HG03575 (cell line): ENCODE results near the gene DHFR.

Experiments
- ATAC-seq: cut with Tn5 transposase; IDR thresholded peaks from one replicate; pipeline ENCODE4 v1.9.1; 2021; ENCODE audit not compliant: unreplicated experiment, insufficient number of reproducible peaks, low FRiP score; ENCODE audit errors: extremely low read depth

The DHFR gene

DNA sequence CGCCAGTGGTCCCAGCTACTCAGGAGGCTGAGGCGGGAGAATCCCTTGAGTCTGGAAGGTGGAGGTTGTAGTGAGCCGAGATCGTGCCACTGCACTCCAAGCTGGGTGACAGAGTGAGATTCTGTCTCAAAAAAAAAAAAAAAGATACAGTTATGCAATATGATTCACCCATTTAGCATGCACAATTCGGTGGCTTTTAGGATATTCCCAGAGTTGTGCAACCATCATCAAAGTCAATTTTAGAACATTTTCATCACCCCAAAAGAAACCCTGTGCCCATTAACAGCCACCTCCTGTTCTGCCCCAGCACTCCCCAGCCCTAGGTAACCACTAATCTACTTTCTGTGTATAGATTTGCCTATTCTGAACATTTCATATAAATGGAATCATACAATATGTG lies 4.3 kb upstream of the DHFR start:
- no peak for ATAC-seq

DNA sequence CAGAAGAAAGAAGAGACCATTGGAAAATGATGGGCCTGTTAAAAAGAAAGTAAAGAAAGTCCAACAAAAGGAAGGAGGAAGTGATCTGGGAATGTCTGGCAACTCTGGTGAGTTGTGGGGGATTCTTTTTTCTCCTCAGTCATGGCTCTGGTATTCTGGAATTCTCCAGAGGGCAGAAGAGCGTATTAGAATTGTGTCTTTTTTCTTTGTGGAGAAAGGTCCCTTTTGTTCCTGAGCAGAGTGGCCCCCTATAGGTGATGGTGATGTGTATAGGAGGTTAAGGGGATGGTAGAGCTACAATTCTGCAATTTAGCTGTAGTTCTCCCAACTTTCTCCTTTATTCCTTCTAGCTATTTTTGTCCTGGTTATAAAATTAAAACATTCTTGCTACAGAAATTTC lies 1.6 kb upstream of the DHFR start:
- ATAC-seq, result no peak

DNA sequence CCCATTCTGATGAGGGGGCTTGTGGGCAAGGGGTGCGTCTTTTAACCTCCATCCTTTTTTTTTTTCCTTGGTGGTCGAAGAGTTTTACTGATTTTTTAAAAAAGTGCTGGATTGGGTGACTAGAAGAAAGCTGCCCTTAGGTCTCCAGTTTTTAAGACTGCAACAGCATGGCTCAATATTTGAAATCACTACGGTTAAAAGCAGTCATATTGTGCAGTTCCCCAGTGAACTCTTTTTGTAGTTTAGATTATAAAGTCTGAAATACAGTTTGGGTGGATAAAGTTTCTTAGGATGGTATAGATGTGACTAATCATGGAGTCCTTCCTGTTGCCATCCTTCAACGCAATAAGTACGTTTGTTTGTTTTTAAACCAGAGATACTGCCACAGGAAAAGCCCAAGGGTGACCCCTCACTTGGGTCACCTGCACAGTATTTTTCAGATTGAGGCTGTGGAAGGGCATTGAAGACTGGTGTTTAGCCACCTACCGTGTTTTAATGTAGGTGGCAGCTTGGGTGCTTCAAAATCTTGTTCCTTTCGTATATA lies 520 bp upstream of the DHFR start:
- no peak for ATAC-seq

DNA sequence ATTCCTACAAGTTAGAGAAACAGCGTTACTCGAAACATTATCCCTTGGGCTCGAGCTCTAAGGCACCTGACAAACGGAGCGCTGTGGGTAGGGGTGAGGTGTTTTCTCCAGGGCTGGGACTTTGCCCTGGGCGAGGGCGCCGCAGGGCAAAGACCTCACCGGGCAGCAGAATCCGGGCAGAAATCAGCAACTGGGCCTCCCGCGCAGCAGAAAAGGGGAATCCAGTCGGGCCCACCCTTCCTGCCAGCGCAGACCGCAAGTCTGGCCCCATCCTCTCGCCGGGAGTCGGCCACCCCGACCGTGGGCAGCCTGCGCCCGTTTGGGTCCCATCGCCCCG lies 761 bp downstream of the DHFR start:
- ATAC-seq, result no peak

DNA sequence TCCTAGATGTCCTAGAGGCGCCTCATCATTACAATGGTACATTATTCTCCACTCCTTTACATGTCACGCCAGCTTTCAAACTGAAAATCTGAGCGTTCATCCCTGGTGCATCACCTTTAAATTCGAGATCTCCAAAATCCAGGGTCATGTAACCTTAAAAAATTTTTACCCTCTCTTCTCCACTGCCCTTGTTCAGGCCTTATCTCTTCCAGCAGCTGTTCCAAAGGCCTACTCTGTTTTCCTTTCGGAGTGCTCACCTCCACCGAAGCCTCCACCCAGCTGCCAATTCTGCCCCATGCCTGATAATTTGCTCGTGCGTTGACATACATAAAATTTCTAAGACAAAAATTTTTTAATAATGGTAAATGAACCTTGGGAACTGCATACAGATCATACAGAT lies 1.3 kb downstream of the DHFR start:
- ATAC-seq, result no peak

DNA sequence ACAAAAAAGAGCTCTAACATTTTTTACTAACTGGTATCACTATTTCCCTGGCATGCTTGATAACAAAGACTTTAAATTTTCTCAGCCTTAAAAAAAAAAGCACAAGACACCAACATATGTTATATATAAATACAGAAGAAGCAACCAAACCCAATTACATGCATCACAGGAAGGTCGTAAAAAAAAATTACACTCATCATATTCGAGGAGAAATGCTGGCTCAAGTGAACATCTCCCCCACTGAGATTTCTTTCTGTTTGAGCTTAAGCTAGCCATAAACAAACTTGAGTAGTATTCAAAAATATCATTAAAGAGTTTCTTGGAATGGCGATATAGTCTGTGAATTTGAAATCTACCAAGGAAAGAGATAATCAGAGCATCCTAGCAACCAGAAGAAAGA lies 7.9 kb downstream of the DHFR start:
- ATAC-seq, result no peak

DNA sequence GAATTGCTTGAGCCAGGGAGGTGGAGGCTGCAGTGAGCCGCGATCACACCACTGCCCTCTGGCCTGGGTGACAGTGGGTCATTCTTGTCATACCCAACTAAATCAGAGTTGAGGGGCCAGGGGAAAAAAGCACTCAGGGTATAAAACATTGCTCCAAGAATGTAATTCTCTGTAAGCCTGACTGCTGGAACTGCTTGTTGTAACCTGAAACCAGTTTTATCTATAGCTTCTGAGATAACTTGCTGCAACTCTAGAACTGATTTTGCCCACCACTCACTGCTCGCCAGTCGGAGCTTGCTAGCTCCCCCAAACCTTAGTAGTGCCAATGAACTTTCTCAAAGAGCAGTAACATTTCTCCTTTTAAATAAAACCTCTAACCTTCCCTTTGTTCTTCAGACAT lies 9.9 kb downstream of the DHFR start:
- ATAC-seq, result no peak

DNA sequence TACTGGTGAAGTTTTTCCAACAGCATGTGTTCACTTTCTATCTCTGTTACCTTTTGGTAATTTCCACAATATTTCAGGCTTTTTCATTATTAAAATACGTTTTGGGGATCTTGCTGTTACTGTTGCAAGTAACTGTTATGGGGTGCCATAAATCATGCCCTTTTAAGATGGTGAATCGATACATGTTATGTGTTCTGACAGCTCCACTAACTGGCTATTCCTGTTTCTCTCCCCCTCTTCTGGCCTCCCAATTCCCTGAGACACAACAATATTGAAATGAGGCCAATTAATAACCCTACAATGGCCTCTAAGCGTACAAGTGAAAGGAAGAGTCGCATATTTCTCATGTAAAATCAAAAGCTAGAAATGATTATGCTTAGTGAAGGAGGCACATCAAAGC lies 13.4 kb downstream of the DHFR start:
- ATAC-seq, result no peak

DNA sequence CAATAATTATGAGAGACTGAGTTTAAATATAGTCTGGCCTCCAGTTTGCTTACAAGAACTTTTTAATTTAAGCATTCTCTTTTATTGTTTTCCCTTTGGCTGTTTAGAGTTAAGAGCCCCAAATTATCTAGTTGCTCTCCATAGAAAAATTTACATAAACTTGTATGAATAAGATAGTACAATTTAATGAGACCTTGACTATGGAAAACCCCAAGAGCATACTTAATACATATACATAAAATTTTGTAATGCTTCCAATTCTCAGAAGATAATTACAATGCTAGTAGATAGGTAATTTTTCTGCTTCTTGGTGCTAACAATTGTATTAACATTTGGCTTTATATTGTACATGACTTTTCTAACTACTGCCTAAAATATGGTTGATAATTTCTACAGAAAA lies 20.6 kb downstream of the DHFR start:
- ATAC-seq, result no peak

DNA sequence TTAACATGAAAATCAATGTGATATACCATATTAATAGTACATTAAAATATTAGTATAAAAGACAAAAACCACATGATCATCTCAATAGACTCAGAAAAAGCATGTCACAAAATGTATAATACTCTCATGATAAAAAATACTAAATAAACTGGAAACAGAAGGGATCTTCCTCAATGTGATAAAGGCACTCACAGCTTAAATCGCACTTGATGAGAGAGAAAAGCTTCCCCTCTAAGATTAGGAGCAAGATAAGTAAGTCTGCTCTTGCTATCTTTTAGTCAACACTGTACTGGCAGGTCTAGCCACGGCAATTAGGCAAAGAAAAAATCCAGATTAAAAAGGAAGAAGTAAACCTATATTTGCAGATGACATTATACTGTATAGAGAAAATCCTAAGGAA lies 22.1 kb downstream of the DHFR start:
- no peak for ATAC-seq

DNA sequence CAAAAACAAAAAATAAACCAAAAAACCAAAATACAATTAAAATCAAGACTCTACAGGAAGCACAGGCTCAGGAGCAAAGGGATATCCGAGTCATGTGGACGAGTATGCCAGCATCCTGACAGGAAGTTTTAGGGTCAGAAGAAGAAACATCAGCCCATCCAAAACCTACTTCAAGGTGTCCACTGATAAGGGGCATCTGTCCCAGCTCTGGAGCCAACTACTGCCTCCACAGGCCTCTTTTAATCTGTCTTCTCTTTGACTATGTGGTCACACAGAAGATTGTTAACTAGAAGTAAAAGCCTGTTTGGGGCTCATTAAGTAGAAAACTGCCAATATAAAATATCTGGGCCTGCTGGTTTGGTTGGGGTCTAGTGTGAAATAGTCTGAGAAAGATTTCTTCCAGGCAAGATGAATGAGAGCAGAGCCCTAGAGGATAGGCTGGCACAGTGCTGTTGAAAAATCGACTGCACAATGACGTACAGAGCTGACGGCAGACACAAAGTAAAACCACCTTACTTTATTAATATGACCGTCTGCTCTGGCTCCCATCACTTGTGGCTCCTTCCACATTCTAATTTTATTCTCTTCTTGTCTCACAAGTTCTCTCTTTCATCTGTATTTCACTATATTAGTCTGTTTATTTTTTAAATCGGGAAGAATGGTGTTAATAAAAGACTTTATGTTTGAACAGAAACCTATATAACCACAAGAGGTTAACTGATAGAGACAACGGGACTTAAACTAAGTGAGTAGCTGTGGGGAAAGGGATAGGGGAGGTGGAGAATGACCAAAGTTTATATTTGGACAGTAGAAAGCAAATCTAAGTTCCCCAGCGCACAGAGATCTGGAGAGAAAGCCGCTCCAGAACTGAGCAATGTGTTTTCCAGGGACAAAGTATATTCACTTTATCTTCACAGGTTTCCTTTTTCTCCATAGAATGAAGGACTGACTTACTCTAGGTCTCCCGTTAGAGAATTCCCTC lies 23.2 kb downstream of the DHFR start:
- ATAC-seq, result no peak

DNA sequence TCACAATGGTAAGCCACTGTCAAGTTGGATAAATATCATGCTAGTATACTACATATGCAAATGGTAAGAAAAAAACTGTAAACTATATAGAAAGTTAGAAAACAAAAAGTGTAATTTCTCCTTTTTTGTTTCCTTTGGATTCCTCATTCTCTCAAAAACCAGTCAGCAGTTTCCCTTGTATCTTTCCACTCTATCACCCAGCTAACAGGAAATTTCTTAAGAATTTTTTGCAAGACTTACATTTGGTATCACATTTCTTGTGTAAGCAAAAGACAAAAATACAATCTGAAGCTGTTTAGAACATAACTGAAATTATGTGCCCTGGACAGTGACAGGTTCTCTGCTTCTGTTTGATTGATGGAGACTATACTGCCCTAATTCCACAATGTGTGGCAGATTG lies 25.5 kb downstream of the DHFR start:
- no peak for ATAC-seq

DNA sequence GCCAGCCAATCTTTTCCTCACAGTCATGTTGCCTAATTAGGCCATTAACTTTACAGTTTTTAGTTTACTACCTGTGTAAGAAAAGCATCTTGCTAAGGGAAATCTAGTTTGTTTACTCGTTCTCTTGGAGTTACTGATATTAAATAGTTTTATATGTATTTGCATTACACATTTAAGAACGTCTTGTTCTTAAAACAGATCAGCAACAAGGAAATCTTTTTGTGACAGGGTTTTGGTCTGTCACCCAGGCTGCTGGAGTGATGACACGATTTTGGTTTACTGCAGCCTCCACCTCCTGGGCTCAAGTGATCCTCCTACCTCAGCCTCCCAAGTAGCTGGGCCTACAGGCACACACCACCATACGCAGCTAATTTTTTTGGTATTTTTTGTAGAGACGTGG lies 29.6 kb downstream of the DHFR start:
- no peak for ATAC-seq

DNA sequence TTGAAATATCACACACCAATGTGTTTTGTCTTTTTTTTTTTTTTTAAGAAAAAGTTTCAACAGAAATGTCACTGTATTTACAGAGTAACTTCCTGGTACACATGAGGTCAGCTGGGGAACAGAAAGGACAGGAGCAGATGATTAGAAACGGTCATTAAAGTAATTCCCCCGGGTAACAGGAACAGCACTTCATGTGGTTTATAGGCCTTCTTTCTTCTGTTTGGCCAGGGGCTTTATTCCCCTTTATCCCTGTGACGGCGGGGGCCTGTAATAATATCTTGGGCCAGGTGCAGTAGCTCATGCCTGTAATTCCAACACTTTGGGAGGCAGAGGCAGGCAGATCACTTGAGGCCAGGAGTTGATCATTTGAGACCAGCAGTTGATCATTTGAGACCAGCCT lies 30.8 kb downstream of the DHFR start:
- ATAC-seq, result no peak

DNA sequence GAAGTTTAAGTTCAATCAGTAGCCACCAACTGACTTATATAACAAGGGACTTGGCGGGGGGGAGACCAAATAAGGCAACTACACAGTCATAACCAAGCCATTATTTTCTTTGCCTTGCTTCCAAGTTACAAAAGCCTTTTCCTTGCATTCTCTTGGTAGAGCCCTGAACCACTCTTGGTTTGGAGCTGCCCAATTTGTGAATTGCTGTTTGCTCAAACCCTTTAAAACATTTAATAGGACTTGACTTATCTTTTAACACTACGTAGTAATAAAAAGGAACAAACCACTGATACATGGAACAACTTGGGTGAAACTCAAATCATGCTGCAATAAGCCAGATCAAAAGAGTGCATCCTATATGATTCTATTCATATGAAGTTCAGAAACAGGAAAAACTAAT lies 32.0 kb downstream of the DHFR start:
- ATAC-seq, result no peak

DNA sequence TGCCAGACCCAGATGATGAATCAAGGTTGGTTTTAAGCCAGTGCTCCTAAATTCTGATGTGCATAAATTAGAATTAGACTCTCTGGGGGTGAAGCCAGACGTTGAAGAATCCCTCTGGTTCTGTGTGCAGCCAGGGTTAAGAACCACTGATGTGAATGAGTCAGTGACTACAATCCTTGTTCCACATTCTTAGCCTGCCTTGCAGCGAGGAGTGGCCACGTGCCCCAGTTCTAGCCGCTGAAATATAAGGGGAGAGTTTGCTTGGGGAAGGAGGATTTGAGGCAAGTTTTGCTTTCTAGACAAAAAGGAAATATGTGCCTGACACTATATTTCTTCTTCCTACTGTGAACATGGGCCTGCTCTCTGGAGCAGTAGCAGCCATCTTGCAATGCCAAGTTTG lies 34.6 kb downstream of the DHFR start:
- ATAC-seq, result no peak

DNA sequence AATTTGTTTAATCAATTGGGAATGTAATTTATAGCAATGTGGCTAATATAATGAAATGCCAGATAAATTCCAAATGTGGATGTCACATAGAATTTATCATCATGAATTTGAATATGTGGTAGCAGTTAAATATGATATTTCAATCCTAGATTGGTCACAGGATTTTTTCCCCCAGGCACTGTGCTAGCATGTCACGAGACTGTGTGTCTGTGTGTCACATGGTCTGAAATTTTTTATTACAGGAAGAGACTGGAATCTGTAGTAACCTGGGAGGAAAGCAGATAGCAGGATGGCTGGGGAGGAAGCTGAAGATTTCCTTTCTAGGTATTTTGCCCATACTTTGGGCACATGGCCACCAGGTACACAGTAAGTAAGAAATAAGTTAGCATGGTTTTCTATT lies 35.7 kb downstream of the DHFR start:
- no peak for ATAC-seq

DNA sequence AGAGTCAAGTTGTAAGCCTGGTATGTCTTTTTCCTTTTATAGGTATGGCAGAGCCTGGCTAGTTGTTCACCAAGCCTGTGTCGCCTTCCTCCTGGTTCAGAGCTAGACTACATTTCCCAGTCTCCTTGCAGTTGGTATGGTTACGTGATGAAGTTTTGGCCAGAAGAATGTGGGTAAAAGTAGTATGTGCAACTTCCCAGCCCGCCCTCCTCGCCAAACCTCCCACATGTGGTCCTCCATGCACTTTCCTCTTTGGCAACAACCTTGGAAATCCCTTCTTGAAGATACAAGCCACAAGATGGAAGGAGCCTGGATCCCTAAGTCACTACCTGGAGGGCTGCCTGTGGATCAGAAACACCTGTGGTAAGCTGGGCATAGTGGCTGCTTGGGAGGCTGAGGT lies 36.3 kb downstream of the DHFR start:
- ATAC-seq, result no peak

DNA sequence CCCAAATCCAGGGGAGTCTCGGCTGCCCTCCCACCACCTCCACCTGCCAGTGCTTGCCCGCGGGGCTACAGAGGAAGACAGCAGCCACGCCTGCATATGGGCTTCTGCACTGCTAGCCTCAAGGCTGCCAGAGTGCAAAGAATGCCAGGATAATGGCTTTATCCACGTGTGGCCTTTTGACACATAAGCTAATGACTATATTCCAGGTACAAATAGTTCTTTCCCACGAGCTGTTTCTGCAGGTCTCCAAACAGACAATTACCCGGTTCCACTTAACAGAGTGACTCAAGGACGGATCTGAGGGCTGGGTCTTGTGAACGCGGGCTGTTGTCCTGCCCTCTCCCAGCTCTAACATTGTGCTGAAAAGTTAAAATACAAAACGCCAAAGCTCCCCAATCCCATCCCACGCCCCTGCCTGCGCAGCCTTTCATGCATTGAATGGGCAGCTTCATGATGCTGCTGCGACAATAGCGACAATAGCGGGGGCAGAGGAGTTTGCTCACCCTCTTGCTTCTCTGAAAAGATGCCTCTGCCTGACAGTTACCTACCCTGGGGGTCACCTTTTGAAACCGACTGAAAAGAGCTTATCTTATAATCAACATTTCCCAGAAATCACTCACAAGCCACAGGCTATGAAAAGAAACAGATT lies 39.4 kb downstream of the DHFR start:
- ATAC-seq, result no peak

DNA sequence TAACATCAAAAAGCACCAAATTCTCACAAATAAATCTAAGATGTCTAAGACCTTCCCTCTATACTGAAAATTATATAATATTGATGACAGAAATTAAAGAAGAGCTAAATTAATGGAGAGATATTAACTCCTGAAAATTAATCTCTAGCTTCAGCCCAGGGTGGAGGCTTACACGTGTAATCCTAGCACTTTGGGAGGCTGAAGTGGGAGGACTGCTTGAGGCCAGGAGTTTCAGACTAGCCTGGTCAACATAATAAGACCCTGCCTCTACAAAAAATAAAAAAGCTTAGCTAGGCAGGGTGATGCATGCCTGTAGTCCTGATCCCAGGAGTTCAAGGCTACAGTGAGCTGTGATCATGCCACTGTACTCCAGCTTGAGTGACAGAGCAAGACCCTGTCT lies 45.1 kb downstream of the DHFR start:
- ATAC-seq, result no peak
